Ascending aorta (tissue), 2 donors: ENCODE measurements around the gene TEX28. TPM values are rescaled to one million over a fixed set of nuclear protein-coding genes. Genes with fewer than 3 reads are reported as not detected.

Experiments
- DNase-seq, 2 donors: peaks; one replicate each; pipeline ENCODE4 v3.0.0-alpha.2; 2019; ENCODE audit warnings: low spot score in 2 of 2
- H3K27ac ChIP-seq, 2 donors: fragments of 200-600 bp; sonication (generic); one replicate each; pipeline ENCODE4 v1.5.1; 2016 to 2017; ENCODE audit warnings: mild to moderate bottlenecking in 1 of 2
- H3K27me3 ChIP-seq: fragments of 200-600 bp; sonication (generic); one replicate; pipeline ENCODE4 v1.5.1; 2017
- H3K36me3 ChIP-seq, 2 donors: fragments of 200-600 bp; sonication (generic); one replicate each; pipeline ENCODE4 v1.5.1; 2016
- H3K4me1 ChIP-seq, 2 donors: fragments of 200-600 bp; sonication (generic); one replicate each; pipeline ENCODE4 v1.5.1; 2016 to 2017; ENCODE audit warnings: mild to moderate bottlenecking in 1 of 2
- H3K4me3 ChIP-seq, 2 donors: fragments of 200-600 bp; sonication (generic); one replicate each; pipeline ENCODE4 v1.5.1; 2016 to 2017; ENCODE audit warnings: mild to moderate bottlenecking in 1 of 2
- H3K9me3 ChIP-seq, 2 donors: fragments of 200-600 bp; sonication (generic); one replicate each; pipeline ENCODE4 v1.5.1; 2016
- intact Hi-C: fragments of 100-400 bp; cut with DNase I; formaldehyde crosslinking; loops from one replicate; pipeline ENCODE4 v1.15.1; 2023
- total RNA-seq: library from RNA; depleted of rRNA; stranded (reverse); fragments of >200 nt; gene quantifications from one replicate; pipeline ENCODE4 v1.1.0, GENCODE V29; 2016
- TF ChIP-seq, protein P1 (sequence below), 3 experiments: fragments of 200-600 bp in 2 of 3; fragments of 450-650 bp in 1 of 3; sonication (generic) in 2 of 3; IDR thresholded peaks; one replicate each; pipeline ENCODE4 v1.5.1; 2016 to 2019; ENCODE audit warnings: antibody characterized with exemption in 3 of 3, mild to moderate bottlenecking in 1 of 3, moderate library complexity in 1 of 3

Gene TEX28
- total RNA-seq, 1 donor from 2014 or later = not detected

DNA sequence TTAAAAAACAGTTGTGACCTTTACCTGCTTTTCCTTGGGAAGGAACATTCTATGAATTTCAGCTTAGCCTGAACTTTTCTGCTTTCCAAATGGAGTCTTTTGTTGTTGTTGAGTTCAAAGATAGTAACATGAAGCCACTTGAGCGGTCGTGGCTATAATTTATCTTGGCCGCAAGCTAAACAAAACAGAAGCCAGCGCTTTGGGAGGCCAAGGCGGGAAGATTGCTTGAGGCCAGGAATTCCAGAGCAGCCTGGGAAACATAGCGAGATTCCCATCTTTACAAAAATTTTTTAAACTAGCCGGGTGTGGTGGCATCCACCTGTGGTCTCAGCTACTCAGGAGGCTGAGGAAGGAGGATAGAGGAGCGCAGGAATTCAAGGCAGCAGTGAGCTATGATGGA, 30.6 kb upstream of the TEX28 start:
- no peak for DNase-seq
- H3K4me1 ChIP-seq = no peaks in the 10 kb centered on the region
- TF ChIP-seq, protein P1, sequence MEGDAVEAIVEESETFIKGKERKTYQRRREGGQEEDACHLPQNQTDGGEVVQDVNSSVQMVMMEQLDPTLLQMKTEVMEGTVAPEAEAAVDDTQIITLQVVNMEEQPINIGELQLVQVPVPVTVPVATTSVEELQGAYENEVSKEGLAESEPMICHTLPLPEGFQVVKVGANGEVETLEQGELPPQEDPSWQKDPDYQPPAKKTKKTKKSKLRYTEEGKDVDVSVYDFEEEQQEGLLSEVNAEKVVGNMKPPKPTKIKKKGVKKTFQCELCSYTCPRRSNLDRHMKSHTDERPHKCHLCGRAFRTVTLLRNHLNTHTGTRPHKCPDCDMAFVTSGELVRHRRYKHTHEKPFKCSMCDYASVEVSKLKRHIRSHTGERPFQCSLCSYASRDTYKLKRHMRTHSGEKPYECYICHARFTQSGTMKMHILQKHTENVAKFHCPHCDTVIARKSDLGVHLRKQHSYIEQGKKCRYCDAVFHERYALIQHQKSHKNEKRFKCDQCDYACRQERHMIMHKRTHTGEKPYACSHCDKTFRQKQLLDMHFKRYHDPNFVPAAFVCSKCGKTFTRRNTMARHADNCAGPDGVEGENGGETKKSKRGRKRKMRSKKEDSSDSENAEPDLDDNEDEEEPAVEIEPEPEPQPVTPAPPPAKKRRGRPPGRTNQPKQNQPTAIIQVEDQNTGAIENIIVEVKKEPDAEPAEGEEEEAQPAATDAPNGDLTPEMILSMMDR (IDR thresholded peaks at IDR 0.05) = no peak
- no peak overlapping the region for H3K27ac ChIP-seq
- no peak overlapping the region for H3K4me3 ChIP-seq
- H3K9me3 ChIP-seq = no peaks in the 10 kb centered on the region
- intact Hi-C loops = no loop called here
- no peaks in the 10 kb centered on the region for H3K36me3 ChIP-seq
- H3K27me3 ChIP-seq = no peaks in the 10 kb centered on the region

DNA sequence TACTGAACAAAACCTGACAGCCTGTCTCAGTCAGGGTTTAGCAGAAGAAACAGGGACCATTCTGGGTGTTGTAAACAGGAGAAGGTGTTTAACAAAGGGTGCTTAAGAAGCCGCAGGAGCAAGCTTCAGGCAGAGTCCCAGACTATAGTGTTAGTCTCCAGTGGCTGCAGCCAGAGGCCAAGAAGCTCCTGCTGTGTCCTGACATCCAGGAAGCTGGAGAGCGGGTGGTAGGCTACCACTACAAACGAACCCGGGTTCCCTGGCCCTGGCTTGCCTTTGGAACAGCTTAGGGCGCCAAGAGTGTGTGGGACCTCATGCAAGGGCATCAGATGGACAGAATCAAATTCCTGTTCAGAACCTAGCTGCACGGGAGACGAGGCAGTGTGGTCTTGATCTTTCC, 28.6 kb upstream of the TEX28 start:
- Histone ChIP-seq H3K9me3 (no peaks in the 10 kb centered on the region), H3K4me3 (no peak overlapping the region)
- intact Hi-C loops = no loop called here

DNA sequence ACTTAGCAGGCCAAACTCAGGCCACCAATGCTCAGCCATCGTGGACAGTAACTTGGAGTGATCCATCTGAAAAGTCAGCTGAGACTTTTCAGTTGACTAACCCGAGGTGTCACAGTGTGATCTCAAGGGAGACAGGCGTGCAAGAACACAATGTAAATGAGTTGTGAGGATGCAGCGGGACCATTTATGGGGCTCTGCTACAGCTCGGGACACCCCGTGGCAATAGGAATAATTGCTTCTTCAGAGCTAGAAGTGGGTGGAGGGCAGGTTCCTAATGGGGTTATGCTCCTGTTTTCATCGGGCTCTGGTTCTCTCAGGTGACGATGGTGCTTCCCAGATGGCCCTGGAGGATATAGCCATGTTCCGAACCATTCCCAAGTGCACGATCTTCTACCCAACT, 28.0 kb upstream of the TEX28 start:
- no peaks in the 10 kb centered on the region for H3K4me1 ChIP-seq
- no peak for DNase-seq
- H3K27ac ChIP-seq = no peak overlapping the region
- H3K36me3 ChIP-seq = no peaks in the 10 kb centered on the region
- no peak overlapping the region for H3K4me3 ChIP-seq
- no peaks in the 10 kb centered on the region for H3K9me3 ChIP-seq
- intact Hi-C loops = no loop called here
- TF ChIP-seq, protein P1 (IDR thresholded peaks at IDR 0.05) = no peak
- no peaks in the 10 kb centered on the region for H3K27me3 ChIP-seq

More for the DNA sequence above, 28.6 kb upstream of the TEX28 start:
- no peak for DNase-seq
- Histone ChIP-seq H3K27ac (no peak overlapping the region), H3K27me3 (no peaks in the 10 kb centered on the region), H3K36me3 (no peaks in the 10 kb centered on the region), H3K4me1 (no peaks in the 10 kb centered on the region)
- TF ChIP-seq, protein P1 (IDR thresholded peaks at IDR 0.05) = no peak

DNA sequence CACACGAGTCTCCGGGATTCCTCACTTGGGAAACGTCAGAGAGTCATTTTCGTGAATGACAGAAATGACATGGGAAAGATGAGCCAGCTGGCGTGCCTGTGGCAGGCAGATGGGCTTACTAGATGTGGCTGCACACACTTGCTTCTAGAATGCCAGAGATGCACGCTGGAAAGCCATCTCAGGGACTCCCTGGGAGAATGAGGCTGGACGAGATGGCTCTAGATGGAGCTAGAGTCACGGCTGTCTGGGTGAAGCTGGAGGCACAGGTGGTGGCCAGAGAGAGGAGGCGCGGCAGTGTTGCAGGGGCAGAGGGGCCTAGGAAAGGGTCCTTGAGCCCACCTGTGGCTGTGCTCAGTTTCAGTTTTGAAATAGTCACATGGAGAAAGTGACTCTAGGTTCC, 26.7 kb upstream of the TEX28 start:
- Histone ChIP-seq H3K4me3 (no peak overlapping the region), H3K27ac (no peak overlapping the region), H3K9me3 (no peaks in the 10 kb centered on the region), H3K27me3 (no peaks in the 10 kb centered on the region), H3K36me3 (no peaks in the 10 kb centered on the region), H3K4me1 (no peaks in the 10 kb centered on the region)
- TF ChIP-seq, protein P1 (IDR thresholded peaks at IDR 0.05) = no peak
- no peak for DNase-seq
- intact Hi-C loops = no loop called here

DNA sequence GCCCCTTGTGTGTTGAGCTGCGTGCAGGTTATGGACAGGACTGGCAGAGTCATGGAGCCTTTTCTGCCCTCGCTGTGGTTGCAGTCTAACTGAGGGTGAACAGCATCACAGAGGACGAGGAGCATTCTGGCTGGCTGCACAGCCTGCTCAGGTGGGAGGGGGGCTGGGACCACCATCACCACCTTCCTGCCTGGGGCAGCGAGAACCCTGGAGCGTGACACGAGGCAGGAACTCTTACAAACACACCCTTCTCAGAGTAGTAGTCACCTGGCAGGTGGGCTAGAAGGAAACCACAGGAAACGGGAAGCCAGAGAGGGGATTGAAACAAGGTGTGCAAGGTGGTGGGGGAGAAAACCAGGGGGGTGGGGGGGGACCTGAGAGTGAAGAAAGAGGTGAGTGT, 26.2 kb upstream of the TEX28 start:
- Histone ChIP-seq H3K27me3 (no peaks in the 10 kb centered on the region), H3K9me3 (no peaks in the 10 kb centered on the region), H3K36me3 (no peaks in the 10 kb centered on the region), H3K4me3 (no peak overlapping the region), H3K27ac (no peak overlapping the region), H3K4me1 (no peaks in the 10 kb centered on the region)
- DNase-seq = no peak
- TF ChIP-seq, protein P1 (IDR thresholded peaks at IDR 0.05) = no peak
- intact Hi-C loops = no loop called here

DNA sequence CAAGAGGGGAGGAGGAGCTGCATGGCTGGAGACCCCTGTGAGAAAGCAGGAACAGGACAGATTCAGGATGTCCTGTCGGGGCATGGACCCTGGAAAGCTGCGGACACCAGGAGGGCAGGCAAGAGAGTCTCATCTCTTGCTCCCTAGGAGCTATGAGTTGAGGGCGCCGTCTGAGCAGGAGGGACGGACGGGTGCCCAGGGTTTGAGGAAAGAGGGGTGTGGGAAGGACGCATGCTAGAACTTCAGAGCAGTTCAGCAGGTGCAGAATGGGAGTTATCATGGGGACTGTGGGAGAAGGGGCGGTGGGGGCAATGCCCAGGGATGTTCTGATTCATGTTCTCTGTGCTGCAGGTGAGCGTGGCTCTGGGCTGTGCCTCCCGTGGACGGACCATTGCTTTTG, 25.5 kb upstream of the TEX28 start:
- H3K4me3 ChIP-seq = no peak overlapping the region
- TF ChIP-seq, protein P1 (IDR thresholded peaks at IDR 0.05) = no peak
- no peaks in the 10 kb centered on the region for H3K36me3 ChIP-seq
- no peaks in the 10 kb centered on the region for H3K27me3 ChIP-seq
- no peaks in the 10 kb centered on the region for H3K9me3 ChIP-seq
- no peaks in the 10 kb centered on the region for H3K4me1 ChIP-seq
- DNase-seq = no peak
- no peak overlapping the region for H3K27ac ChIP-seq
- intact Hi-C loops = no loop called here
